ENCODE measurements around the gene PDE6A. TPM values are rescaled to one million over a fixed set of nuclear protein-coding genes. Genes with fewer than 3 reads are reported as not detected.

The PDE6A gene
- total and polyA plus RNA-seq, 9 of the 15 experiments (the other 6 are each of a cell fraction or from before 2014, with no cell fraction given), result 0.01 to 0.04 (median 0.01) TPM; not detected in 6

DNA sequence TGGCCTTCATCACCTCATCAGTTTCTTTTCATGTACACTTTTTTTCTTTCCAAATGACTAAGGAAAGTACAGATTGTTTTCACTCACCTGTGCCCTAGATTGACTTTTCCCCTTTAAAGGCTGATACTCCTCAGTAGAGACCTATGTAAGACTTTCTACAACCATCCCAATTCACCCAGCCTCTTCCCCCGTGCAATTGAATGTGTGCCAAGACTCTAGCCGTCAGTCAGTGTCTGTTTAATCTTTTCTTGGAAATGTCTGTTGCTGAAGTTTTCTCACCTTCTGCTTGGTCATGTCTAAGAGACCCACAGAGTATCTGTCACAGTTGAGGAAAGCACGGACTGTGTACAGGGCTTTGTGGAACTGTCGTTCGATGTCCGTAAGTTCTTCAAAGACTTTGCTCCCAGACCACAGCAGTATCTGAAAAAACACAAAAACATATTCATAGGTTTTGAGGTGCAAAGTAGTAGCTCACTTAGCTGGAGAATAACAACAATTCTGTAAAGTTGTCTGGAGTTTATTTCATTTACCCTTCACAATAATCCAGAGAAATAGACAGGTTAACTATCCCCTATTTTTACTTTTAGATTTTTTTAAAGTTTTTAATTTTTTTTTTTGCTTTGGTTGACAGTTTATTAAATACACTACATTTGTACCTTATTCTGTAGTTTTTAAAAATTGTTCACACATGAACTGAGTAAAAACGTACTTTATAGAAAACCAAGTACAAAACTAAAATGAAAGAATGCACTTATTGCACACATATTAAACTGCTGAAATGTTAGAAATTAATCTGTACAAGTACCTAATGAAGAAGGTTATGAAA lies 13.6 kb downstream of the PDE6A start (continued):
- TF ChIP-seq, protein P1, sequence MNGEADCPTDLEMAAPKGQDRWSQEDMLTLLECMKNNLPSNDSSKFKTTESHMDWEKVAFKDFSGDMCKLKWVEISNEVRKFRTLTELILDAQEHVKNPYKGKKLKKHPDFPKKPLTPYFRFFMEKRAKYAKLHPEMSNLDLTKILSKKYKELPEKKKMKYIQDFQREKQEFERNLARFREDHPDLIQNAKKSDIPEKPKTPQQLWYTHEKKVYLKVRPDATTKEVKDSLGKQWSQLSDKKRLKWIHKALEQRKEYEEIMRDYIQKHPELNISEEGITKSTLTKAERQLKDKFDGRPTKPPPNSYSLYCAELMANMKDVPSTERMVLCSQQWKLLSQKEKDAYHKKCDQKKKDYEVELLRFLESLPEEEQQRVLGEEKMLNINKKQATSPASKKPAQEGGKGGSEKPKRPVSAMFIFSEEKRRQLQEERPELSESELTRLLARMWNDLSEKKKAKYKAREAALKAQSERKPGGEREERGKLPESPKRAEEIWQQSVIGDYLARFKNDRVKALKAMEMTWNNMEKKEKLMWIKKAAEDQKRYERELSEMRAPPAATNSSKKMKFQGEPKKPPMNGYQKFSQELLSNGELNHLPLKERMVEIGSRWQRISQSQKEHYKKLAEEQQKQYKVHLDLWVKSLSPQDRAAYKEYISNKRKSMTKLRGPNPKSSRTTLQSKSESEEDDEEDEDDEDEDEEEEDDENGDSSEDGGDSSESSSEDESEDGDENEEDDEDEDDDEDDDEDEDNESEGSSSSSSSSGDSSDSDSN (IDR thresholded peaks at IDR 0.05; ENCODE audit: borderline replicate concordance in 1 of 2, low read depth in 2 of 2, low read length in 2 of 2), result 0 out of 4 replicates have a peak, but pooled peaks have one; percentile 21 to 53
- TF ChIP-seq, protein P2, sequence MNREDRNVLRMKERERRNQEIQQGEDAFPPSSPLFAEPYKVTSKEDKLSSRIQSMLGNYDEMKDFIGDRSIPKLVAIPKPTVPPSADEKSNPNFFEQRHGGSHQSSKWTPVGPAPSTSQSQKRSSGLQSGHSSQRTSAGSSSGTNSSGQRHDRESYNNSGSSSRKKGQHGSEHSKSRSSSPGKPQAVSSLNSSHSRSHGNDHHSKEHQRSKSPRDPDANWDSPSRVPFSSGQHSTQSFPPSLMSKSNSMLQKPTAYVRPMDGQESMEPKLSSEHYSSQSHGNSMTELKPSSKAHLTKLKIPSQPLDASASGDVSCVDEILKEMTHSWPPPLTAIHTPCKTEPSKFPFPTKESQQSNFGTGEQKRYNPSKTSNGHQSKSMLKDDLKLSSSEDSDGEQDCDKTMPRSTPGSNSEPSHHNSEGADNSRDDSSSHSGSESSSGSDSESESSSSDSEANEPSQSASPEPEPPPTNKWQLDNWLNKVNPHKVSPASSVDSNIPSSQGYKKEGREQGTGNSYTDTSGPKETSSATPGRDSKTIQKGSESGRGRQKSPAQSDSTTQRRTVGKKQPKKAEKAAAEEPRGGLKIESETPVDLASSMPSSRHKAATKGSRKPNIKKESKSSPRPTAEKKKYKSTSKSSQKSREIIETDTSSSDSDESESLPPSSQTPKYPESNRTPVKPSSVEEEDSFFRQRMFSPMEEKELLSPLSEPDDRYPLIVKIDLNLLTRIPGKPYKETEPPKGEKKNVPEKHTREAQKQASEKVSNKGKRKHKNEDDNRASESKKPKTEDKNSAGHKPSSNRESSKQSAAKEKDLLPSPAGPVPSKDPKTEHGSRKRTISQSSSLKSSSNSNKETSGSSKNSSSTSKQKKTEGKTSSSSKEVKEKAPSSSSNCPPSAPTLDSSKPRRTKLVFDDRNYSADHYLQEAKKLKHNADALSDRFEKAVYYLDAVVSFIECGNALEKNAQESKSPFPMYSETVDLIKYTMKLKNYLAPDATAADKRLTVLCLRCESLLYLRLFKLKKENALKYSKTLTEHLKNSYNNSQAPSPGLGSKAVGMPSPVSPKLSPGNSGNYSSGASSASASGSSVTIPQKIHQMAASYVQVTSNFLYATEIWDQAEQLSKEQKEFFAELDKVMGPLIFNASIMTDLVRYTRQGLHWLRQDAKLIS (CRISPR knock-in tag; IDR thresholded peaks at IDR 0.05), result no peak
- TF ChIP-seq HNRNPL (IDR thresholded peaks at IDR 0.05; ENCODE audit: low read depth, low read length), result no peak
- TF ChIP-seq, protein P3, sequence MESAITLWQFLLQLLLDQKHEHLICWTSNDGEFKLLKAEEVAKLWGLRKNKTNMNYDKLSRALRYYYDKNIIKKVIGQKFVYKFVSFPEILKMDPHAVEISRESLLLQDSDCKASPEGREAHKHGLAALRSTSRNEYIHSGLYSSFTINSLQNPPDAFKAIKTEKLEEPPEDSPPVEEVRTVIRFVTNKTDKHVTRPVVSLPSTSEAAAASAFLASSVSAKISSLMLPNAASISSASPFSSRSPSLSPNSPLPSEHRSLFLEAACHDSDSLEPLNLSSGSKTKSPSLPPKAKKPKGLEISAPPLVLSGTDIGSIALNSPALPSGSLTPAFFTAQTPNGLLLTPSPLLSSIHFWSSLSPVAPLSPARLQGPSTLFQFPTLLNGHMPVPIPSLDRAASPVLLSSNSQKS (CRISPR knock-in tag; IDR thresholded peaks at IDR 0.05), result no peak
- TF ChIP-seq ZNF121 (CRISPR knock-in tag; conservative IDR thresholded peaks at IDR 0.05), result no peak
- no peak for TF ChIP-seq STAG1 (CRISPR knock-in tag; IDR thresholded peaks at IDR 0.05; ENCODE audit: borderline replicate concordance)
- no peak for TF ChIP-seq ESRRB (CRISPR knock-in tag; IDR thresholded peaks at IDR 0.05; ENCODE audit: borderline replicate concordance)
- TF ChIP-seq KHSRP (IDR thresholded peaks at IDR 0.05), result no peak
- no peak for TF ChIP-seq BRD4 (IDR thresholded peaks at IDR 0.05)
- no peak for TF ChIP-seq KLF1 (tag; IDR thresholded peaks at IDR 0.05)
- no peak for TF ChIP-seq CBX2 (IDR thresholded peaks at IDR 0.05; ENCODE audit: insufficient read depth, low read length, poor library complexity, severe bottlenecking)
- peak in 1 of 2 experiments; percentile 62; a peak in 1 of 3 replicates for TF ChIP-seq CBX3 (IDR thresholded peaks at IDR 0.05; ENCODE audit: borderline replicate concordance in 1 of 2, low read length in 2 of 2)
- no peak for TF ChIP-seq ZNF589 (CRISPR knock-in tag; IDR thresholded peaks at IDR 0.05; ENCODE audit: low read depth)
- TF ChIP-seq, protein P4, sequence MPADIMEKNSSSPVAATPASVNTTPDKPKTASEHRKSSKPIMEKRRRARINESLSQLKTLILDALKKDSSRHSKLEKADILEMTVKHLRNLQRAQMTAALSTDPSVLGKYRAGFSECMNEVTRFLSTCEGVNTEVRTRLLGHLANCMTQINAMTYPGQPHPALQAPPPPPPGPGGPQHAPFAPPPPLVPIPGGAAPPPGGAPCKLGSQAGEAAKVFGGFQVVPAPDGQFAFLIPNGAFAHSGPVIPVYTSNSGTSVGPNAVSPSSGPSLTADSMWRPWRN (IDR thresholded peaks at IDR 0.05; ENCODE audit: low read depth), result no peak
- TF ChIP-seq PTBP1 (IDR thresholded peaks at IDR 0.05; ENCODE audit: low read depth, low read length), result no peak
- no peak for TF ChIP-seq ESRRA (IDR thresholded peaks at IDR 0.05; ENCODE audit: borderline replicate concordance, low read depth)
- no peak for TF ChIP-seq RBM22 (IDR thresholded peaks at IDR 0.05; ENCODE audit: low read depth, low read length, poor library complexity, severe bottlenecking)
- no peak for TF ChIP-seq BMI1 (IDR thresholded peaks at IDR 0.05; ENCODE audit: low read length)
- no peak for TF ChIP-seq PHTF2 (CRISPR knock-in tag; IDR thresholded peaks at IDR 0.05)
- TF ChIP-seq SIN3A (IDR thresholded peaks at IDR 0.05; ENCODE audit: borderline replicate concordance in 2 of 2, control insufficient read depth in 1 of 2, low read depth in 2 of 2, low read length in 2 of 2), result no peak
